ENCODE results near the gene PTPRF. TPM values are rescaled to one million over a fixed set of nuclear protein-coding genes. Genes with fewer than 3 reads are reported as not detected.
"Not testable (repeated sequence)": the region's sequence is repeated elsewhere in the genome, so short reads cannot be mapped to it uniquely, and the experiment has no call there.

PTPRF gene
- total and polyA plus RNA-seq, 2 experiments from 2014 or later = 96.0 to 115 TPM

DNA sequence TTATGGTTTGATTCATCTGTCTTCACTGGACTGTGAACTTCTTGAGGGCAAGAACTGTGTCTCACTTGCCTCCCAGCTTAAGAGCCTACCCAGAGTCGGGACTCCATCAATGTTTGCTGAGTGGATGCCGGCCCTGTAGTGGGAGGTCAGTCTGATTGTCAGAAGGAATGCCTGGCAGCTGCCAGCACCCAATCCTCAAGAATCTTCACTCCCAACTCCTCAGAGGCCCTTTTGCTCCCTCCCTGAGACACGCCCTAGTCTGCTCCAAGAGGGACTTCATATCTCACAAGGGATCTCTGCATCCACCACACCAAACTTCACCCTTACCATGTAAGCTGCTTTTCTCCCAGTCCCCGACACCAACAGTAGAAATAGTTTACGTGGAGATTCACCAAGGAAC is 104.0 kb downstream of the PTPRF start:
- H2AFZ ChIP-seq = no peak overlapping the region
- no peaks in the 10 kb centered on the region for H3K36me3 ChIP-seq (replicated peaks; ENCODE audit: insufficient read depth, low read depth)
- H3K9me3 ChIP-seq (ENCODE audit: low read depth) = no peaks in the 10 kb centered on the region
- no peak for TF ChIP-seq EZH2 (IDR thresholded peaks at IDR 0.05; ENCODE audit: borderline replicate concordance)
- TF ChIP-seq, protein P1, sequence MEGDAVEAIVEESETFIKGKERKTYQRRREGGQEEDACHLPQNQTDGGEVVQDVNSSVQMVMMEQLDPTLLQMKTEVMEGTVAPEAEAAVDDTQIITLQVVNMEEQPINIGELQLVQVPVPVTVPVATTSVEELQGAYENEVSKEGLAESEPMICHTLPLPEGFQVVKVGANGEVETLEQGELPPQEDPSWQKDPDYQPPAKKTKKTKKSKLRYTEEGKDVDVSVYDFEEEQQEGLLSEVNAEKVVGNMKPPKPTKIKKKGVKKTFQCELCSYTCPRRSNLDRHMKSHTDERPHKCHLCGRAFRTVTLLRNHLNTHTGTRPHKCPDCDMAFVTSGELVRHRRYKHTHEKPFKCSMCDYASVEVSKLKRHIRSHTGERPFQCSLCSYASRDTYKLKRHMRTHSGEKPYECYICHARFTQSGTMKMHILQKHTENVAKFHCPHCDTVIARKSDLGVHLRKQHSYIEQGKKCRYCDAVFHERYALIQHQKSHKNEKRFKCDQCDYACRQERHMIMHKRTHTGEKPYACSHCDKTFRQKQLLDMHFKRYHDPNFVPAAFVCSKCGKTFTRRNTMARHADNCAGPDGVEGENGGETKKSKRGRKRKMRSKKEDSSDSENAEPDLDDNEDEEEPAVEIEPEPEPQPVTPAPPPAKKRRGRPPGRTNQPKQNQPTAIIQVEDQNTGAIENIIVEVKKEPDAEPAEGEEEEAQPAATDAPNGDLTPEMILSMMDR (IDR thresholded peaks at IDR 0.05; ENCODE audit: poor library complexity) = no peak
- no peak for TF ChIP-seq EZH2phosphoT487 (IDR thresholded peaks at IDR 0.05; ENCODE audit: low read depth, severe bottlenecking, unreplicated experiment)
- H3K9me2 ChIP-seq (replicated peaks; ENCODE audit: insufficient read depth) = no peaks in the 10 kb centered on the region
- no peaks in the 10 kb centered on the region for H4K20me1 ChIP-seq (ENCODE audit: insufficient read depth, poor library complexity, severe bottlenecking)
- H3K27ac ChIP-seq = no peak overlapping the region
- no peak overlapping the region for H3K4me3 ChIP-seq
- DNase-seq (ENCODE audit: low spot score) = no peak
- 57% methylated on average over 5 of the region's 5 CpGs for WGBS (ENCODE audit: low lambda C conversion rate, missing lambda C conversion rate)
- no peaks in the 10 kb centered on the region for H3K27me3 ChIP-seq
- no peaks in the 10 kb centered on the region for H3K4me1 ChIP-seq (ENCODE audit: insufficient read depth)
- no peaks in the 10 kb centered on the region for H3K79me2 ChIP-seq
- no peak overlapping the region for H3K4me2 ChIP-seq

DNA sequence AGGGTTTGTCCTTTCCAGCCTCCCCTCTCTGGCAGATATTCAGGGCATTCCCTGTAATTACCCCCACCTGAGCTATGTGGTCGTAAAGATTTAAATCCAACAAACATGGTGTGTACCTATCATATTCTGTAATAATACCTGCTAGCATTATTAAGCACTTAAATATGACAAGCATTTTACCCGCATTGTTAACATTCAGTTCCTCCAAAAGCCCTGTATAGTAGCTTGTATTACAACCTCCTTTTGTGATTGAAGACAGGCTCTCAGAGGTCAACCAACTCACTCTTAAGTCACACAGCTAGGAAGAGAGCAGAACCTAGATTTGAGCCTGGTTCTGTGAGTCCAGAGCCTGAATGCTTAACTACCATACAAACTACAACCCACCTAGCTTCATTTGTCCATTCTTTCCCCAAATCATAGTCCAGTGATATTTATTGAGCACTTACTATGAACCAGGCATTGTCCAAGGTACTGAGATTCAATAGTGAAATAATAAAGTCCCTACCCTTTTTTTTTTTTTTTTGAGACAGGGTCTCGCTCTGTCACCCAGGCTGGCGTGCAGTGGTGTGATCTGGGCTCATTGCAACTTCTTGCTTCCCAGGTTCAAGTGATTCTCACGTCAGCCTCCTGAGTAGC is 105.4 kb downstream of the PTPRF start:
- no peak overlapping the region for H3K4me3 ChIP-seq
- H3K9me3 ChIP-seq (ENCODE audit: low read depth) = no peaks in the 10 kb centered on the region
- DNase-seq (ENCODE audit: low spot score) = no peak
- no peak overlapping the region for H3K27ac ChIP-seq
- 87% methylated on average over 5 of the region's 5 CpGs for WGBS (ENCODE audit: low lambda C conversion rate, missing lambda C conversion rate)
- H2AFZ ChIP-seq = no peak overlapping the region
- no peaks in the 10 kb centered on the region for H3K9me2 ChIP-seq (replicated peaks; ENCODE audit: insufficient read depth)
- no peaks in the 10 kb centered on the region for H4K20me1 ChIP-seq (ENCODE audit: insufficient read depth, poor library complexity, severe bottlenecking)
- no peaks in the 10 kb centered on the region for H3K36me3 ChIP-seq (replicated peaks; ENCODE audit: insufficient read depth, low read depth)
- H3K4me2 ChIP-seq = no peak overlapping the region
- H3K4me1 ChIP-seq (ENCODE audit: insufficient read depth) = no peaks in the 10 kb centered on the region
- no peaks in the 10 kb centered on the region for H3K27me3 ChIP-seq
- H3K79me2 ChIP-seq = no peaks in the 10 kb centered on the region
- TF ChIP-seq EZH2 (IDR thresholded peaks at IDR 0.05; ENCODE audit: borderline replicate concordance) (no peak), EZH2phosphoT487 (IDR thresholded peaks at IDR 0.05; ENCODE audit: low read depth, severe bottlenecking, unreplicated experiment) (no peak)
- TF ChIP-seq, protein P1 (IDR thresholded peaks at IDR 0.05; ENCODE audit: poor library complexity) = no peak

DNA sequence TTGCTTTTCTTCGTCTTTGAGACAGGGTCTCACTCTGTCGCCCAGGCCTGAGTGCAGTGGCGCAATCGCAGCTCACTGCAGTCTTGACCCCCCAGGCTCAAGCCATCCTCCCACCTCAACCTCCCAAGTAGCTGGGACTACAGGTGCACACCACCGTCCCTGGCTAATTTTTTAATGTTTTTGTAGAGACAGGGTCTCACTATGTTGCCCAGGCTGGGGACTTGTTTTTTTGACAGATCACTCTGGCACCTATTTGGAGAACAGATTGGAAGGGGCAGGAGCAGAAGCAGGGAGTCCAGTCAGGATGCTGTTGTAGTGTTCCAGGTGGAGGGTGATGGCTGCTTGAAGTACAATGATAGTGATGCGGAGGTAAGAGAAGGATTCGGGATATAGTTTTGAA is 106.6 kb downstream of the PTPRF start:
- Histone ChIP-seq H3K9me2 (replicated peaks; ENCODE audit: insufficient read depth) (no peaks in the 10 kb centered on the region), H3K79me2 (no peaks in the 10 kb centered on the region), H3K27me3 (no peaks in the 10 kb centered on the region), H3K9me3 (ENCODE audit: low read depth) (no peaks in the 10 kb centered on the region), H2AFZ (no peak overlapping the region), H3K4me3 (no peak overlapping the region), H3K36me3 (replicated peaks; ENCODE audit: insufficient read depth, low read depth) (no peaks in the 10 kb centered on the region), H3K4me2 (no peak overlapping the region), H3K4me1 (ENCODE audit: insufficient read depth) (no peaks in the 10 kb centered on the region), H4K20me1 (ENCODE audit: insufficient read depth, poor library complexity, severe bottlenecking) (no peaks in the 10 kb centered on the region), H3K27ac (no peak overlapping the region)
- 95% methylated on average over 7 of the region's 7 CpGs for WGBS (ENCODE audit: low lambda C conversion rate, missing lambda C conversion rate)
- DNase-seq (ENCODE audit: low spot score) = no peak
- TF ChIP-seq EZH2phosphoT487 (IDR thresholded peaks at IDR 0.05; ENCODE audit: low read depth, severe bottlenecking, unreplicated experiment) = no peak

DNA sequence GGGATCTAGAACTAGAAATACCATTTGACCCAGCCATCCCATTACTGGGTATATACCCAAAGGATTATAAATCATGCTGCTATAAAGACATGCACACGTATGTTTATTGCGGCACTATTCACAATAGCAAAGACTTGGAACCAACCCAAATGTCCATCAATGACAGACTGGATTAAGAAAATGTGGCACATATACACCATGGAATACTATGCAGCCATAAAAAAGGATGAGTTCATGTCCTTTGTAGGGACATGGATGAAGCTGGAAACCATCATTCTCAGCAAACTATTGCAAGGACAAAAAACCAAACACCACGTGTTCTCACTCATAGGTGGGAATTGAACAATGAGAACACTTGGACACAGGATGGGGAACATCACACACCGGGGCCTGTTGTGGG is 107.7 kb downstream of the PTPRF start:
- H3K9me2 ChIP-seq (replicated peaks; ENCODE audit: insufficient read depth); H4K20me1 ChIP-seq (ENCODE audit: insufficient read depth, poor library complexity, severe bottlenecking); H3K36me3 ChIP-seq (replicated peaks; ENCODE audit: insufficient read depth, low read depth); H3K79me2 ChIP-seq; H3K4me1 ChIP-seq (ENCODE audit: insufficient read depth); H2AFZ ChIP-seq; H3K27me3 ChIP-seq; H3K4me3 ChIP-seq; H3K4me2 ChIP-seq; H3K9me3 ChIP-seq (ENCODE audit: low read depth); DNase-seq (ENCODE audit: low spot score); H3K27ac ChIP-seq: not testable (repeated sequence)
- 97% methylated on average over 3 of the region's 4 CpGs for WGBS (ENCODE audit: low lambda C conversion rate, missing lambda C conversion rate)

Measured in hepatocyte (in vitro differentiated cells).